Measurements from ENCODE around the gene CDCA4. TPM values are rescaled to one million over a fixed set of nuclear protein-coding genes. Genes with fewer than 3 reads are reported as not detected.
"Not testable (repeated sequence)": the region's sequence is repeated elsewhere in the genome, so short reads cannot be mapped to it uniquely, and the experiment has no call there.

The CDCA4 gene
- total and polyA plus RNA-seq, 5 donors from 2014 or later: 12.8 to 16.7 (median 15.3) TPM

DNA sequence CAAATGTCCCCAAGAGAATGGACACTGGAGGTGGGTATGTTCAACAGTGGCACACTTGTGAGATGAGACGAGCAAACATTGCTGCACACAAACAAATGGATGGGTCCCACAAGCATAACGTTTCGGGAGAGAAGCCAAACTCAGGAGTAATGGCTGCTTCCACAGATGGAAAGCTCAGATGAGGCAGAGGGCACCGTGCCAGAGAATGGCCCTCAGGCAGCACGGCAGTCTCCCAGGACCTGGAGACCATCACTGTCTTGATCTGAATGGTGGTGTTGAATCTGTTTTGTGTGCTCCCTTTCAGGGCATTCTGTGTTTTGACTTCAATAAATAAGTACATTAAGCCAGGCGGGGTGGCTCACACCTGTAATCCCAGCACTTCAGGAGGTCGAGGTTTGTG, 8.5 kb upstream of the CDCA4 start:
- Mint-ChIP-seq H3K4me3 (no peak overlapping the region), H3K27me3 (no peaks in the 10 kb centered on the region), H3K36me3 (peaks cover 6% of the 10 kb centered on the region), H3K4me1 (peaks cover 12 to 51% (median 27%) of the 10 kb centered on the region in 4 donors), H3K27ac (no peak overlapping the region), H3K9me3 (peaks cover 0 to 4% (median 0%) of the 10 kb centered on the region in 7 donors)
- Histone ChIP-seq H3K9me3 (ENCODE audit: control insufficient read depth in 2 of 2, low read length in 2 of 2) (no peaks in the 10 kb centered on the region), H3K27me3 (ENCODE audit: control insufficient read depth, insufficient read depth, low read length) (no peaks in the 10 kb centered on the region), H3K4me3 (ENCODE audit: low read depth, low read length) (no peak overlapping the region), H3K4me1 (ENCODE audit: control insufficient read depth, insufficient read depth, low read length, poor library complexity, severe bottlenecking) (peaks cover 24% of the 10 kb centered on the region), H3K36me3 (ENCODE audit: control insufficient read depth, insufficient read depth, low read length) (no peaks in the 10 kb centered on the region), H3K27ac (ENCODE audit: insufficient read depth, low read length, poor library complexity, severe bottlenecking) (no peak overlapping the region)
- ATAC-seq (ENCODE audit: low read depth in 2 of 2) (no peak), DNase-seq (no peak)

DNA sequence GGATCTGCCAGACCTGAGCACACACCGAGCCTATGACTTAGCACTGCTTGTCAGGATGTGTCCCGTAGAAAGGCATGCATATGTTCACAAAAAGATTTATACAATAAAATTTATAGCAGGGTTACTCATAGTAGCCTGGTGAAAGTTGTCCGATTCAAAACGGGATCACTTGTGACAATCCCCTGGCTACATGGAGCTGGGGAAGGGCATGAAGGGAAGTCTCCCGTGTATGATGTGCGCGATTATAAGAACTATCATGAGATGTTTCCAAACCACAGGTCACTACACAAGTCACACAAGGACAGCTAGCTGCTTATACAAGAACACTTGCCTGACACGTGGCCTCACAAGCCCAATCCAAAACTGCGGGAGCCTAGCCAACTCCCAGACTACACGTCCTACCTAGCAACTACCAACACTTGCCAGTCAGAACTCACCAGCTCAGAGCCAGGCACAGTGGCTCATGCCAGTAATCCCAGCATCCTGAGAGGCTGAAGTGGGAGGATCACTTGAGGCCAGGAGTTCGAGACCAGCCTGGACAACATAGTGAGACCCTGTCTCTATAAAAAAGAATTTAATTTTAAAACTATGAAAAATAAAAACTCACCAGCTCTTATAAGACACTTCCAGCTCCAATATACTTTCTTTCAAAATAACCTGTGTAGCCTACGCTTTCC, 7.5 kb upstream of the CDCA4 start:
- Mint-ChIP-seq H3K4me3 (peak overlapping the region in 2 of 4 donors; percentile 31 to 51), H3K36me3 (peaks cover 6% of the 10 kb centered on the region), H3K9me3 (peaks cover 0 to 3% (median 0%) of the 10 kb centered on the region in 7 donors), H3K27ac (no peak overlapping the region), H3K27me3 (no peaks in the 10 kb centered on the region), H3K4me1 (peaks cover 15 to 44% (median 27%) of the 10 kb centered on the region in 4 donors)
- Histone ChIP-seq H3K9me3 (ENCODE audit: control insufficient read depth in 2 of 2, low read length in 2 of 2) (no peaks in the 10 kb centered on the region), H3K4me3 (ENCODE audit: low read depth, low read length) (no peak overlapping the region), H3K36me3 (ENCODE audit: control insufficient read depth, insufficient read depth, low read length) (no peaks in the 10 kb centered on the region), H3K27ac (ENCODE audit: insufficient read depth, low read length, poor library complexity, severe bottlenecking) (no peak overlapping the region), H3K4me1 (ENCODE audit: control insufficient read depth, insufficient read depth, low read length, poor library complexity, severe bottlenecking) (peaks cover 22% of the 10 kb centered on the region), H3K27me3 (ENCODE audit: control insufficient read depth, insufficient read depth, low read length) (no peaks in the 10 kb centered on the region)
- no peak for ATAC-seq (ENCODE audit: low read depth in 2 of 2)
- no peak for DNase-seq

DNA sequence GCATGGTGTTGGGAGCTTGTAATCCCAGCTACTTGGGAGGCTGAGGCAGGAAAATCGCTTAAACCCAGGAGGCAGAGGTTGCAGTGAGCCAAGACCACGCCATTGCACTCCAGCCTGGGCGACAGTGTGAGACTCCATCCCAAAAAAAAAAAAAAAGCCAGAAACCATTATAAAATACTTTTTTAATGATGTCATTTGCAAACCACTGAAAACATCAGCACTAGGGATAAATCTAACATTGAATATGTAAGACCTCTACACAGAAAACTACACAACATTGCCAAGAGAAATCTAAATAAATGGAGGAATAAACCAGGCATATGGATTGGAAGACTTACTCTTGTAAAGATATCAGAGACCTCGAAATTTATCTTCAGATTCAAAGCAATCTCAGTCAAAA, 6.8 kb upstream of the CDCA4 start:
- Mint-ChIP-seq H3K4me1 (peaks cover 11 to 44% (median 28%) of the 10 kb centered on the region in 4 donors), H3K4me3 (peak overlapping the region in 1 of 4 donors; percentile 31)
- H3K27me3 ChIP-seq (ENCODE audit: control insufficient read depth, insufficient read depth, low read length); H3K4me3 ChIP-seq (ENCODE audit: low read depth, low read length); H3K27me3 Mint-ChIP-seq; ATAC-seq (ENCODE audit: low read depth in 2 of 2); H3K9me3 Mint-ChIP-seq; H3K36me3 ChIP-seq (ENCODE audit: control insufficient read depth, insufficient read depth, low read length); H3K27ac ChIP-seq (ENCODE audit: insufficient read depth, low read length, poor library complexity, severe bottlenecking); H3K36me3 Mint-ChIP-seq; DNase-seq; H3K9me3 ChIP-seq (ENCODE audit: control insufficient read depth in 2 of 2, low read length in 2 of 2); H3K27ac Mint-ChIP-seq: not testable (repeated sequence)
- peaks cover 19% of the 10 kb centered on the region for H3K4me1 ChIP-seq (ENCODE audit: control insufficient read depth, insufficient read depth, low read length, poor library complexity, severe bottlenecking)

DNA sequence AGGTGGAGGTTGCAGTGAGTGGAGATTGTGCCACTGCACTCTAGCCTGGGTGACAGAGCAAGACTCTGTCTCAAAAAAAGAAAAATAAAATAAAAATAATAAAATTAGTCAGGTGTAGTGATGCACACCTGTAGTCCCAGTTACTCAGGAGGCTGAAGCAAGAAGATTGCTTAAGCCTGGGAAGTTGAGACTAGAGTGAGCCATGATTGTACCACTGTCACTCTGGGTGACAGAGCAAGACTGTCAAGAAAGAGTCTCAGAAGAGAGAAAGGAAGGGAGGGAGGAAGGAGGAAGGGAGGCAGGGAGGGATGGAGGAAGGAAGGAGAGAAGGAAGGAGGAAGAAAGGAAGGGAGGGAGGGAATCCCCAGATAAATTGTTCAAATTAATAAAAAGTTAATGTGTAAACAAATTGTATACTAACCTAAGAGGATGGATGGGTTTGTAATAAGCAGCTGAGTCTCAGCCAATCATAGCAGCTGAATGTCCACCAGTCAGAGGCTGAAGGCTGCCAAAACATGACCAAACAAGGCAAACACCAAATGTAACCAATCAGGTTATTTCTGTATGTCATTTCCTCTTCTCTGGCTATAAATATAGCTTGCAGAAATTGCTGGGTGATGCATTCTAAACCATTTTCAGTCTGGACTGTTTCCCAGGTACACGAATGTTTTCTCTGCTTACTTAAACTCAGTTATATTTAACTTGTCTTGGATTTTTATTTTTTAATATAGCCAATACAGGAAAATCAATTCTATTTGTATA, 6.1 kb upstream of the CDCA4 start:
- Histone ChIP-seq H3K36me3 (ENCODE audit: control insufficient read depth, insufficient read depth, low read length) (no peaks in the 10 kb centered on the region), H3K4me3 (ENCODE audit: low read depth, low read length) (no peak overlapping the region), H3K27ac (ENCODE audit: insufficient read depth, low read length, poor library complexity, severe bottlenecking) (peak overlapping the region; percentile 47), H3K27me3 (ENCODE audit: control insufficient read depth, insufficient read depth, low read length) (no peaks in the 10 kb centered on the region), H3K4me1 (ENCODE audit: control insufficient read depth, insufficient read depth, low read length, poor library complexity, severe bottlenecking) (peaks cover 19% of the 10 kb centered on the region), H3K9me3 (ENCODE audit: control insufficient read depth in 2 of 2, low read length in 2 of 2) (no peaks in the 10 kb centered on the region)
- H3K27me3 Mint-ChIP-seq: no peaks in the 10 kb centered on the region
- peaks cover 11 to 42% (median 29%) of the 10 kb centered on the region in 4 donors for H3K4me1 Mint-ChIP-seq
- H3K27ac Mint-ChIP-seq: peak overlapping the region in 2 of 3 donors; percentile 46 to 52
- H3K36me3 Mint-ChIP-seq: peaks cover 6% of the 10 kb centered on the region
- ATAC-seq (ENCODE audit: low read depth in 2 of 2) (no peak), DNase-seq (no peak)
- H3K4me3 Mint-ChIP-seq: peak overlapping the region in 2 of 4 donors; percentile 31 to 71
- peaks cover 0 to 3% (median 0%) of the 10 kb centered on the region in 7 donors for H3K9me3 Mint-ChIP-seq

DNA sequence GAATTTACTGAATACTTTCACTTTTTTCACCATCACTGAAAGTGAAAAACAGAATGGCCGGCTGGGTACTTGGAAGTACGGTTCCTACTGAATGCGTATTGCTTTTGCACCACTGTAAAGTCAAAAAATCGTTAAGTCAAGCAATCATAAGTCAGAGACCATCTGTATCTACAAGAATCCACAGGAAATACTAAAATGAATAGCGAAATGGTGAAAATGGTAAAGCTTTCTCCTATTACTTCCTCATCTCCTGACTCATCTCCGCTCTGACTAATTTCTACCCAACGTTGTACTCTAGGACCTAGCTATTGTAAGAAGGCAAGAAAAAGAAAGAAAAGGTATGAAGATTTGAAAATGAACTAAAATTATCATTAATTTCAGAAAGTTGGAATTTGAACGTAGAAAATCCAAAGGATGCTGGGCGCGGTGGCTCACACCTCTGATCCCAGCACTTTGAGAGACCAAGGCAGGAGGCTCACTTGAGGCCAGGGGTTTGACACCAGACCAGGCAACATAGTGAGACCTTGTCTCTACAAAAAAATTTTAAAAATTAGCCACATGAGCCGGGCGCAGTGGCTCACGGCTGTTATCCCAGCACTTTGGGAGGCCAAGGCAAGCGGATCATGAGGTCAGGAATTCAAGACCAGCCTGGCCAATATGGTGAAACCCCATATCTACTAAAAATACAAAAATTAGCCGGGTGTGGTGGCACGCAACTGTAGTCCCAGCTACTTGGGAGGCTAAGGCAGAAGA, 5.3 kb upstream of the CDCA4 start:
- Histone ChIP-seq H3K27me3 (ENCODE audit: control insufficient read depth, insufficient read depth, low read length) (no peaks in the 10 kb centered on the region), H3K36me3 (ENCODE audit: control insufficient read depth, insufficient read depth, low read length) (no peaks in the 10 kb centered on the region), H3K27ac (ENCODE audit: insufficient read depth, low read length, poor library complexity, severe bottlenecking) (peak overlapping the region; percentile 47), H3K4me1 (ENCODE audit: control insufficient read depth, insufficient read depth, low read length, poor library complexity, severe bottlenecking) (peaks cover 25% of the 10 kb centered on the region), H3K4me3 (ENCODE audit: low read depth, low read length) (peak overlapping the region; percentile 66), H3K9me3 (ENCODE audit: control insufficient read depth in 2 of 2, low read length in 2 of 2) (no peaks in the 10 kb centered on the region)
- Mint-ChIP-seq H3K36me3 (peaks cover 6% of the 10 kb centered on the region), H3K9me3 (peaks cover 0 to 3% (median 0%) of the 10 kb centered on the region in 7 donors), H3K27me3 (peaks cover 6% of the 10 kb centered on the region), H3K27ac (peak overlapping the region in 1 of 3 donors; percentile 72), H3K4me1 (peaks cover 16 to 50% (median 36%) of the 10 kb centered on the region in 4 donors), H3K4me3 (peak overlapping the region; percentile 2 to 86 (median 42))
- DNase-seq (peak in 1 of 3 donors; percentile 67), ATAC-seq (ENCODE audit: low read depth in 2 of 2) (peak in 1 of 2 donors; percentile 20)

DNA sequence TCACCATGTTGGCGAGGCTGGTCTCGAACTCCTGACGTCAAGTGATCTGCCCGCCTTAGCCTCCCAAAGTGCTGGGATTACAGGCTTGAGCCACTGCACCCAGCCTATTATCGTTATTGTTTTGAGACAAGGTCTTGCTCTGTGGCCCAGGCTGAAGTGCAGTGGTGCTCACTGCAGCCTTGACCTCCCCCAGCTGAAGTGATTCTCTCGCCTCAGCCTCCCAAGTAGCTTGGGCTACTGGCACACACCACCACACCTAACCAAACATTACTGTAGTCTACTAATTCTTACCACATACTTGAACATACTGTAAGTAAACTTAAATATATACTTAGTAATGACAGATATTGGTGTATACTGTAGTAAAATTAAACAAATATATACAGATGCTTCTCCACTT, 4.5 kb upstream of the CDCA4 start:
- Histone ChIP-seq H3K27ac (ENCODE audit: insufficient read depth, low read length, poor library complexity, severe bottlenecking) (no peak overlapping the region), H3K9me3 (ENCODE audit: control insufficient read depth in 2 of 2, low read length in 2 of 2) (no peaks in the 10 kb centered on the region), H3K4me3 (ENCODE audit: low read depth, low read length) (peak overlapping the region; percentile 66), H3K4me1 (ENCODE audit: control insufficient read depth, insufficient read depth, low read length, poor library complexity, severe bottlenecking) (peaks cover 25% of the 10 kb centered on the region), H3K27me3 (ENCODE audit: control insufficient read depth, insufficient read depth, low read length) (no peaks in the 10 kb centered on the region), H3K36me3 (ENCODE audit: control insufficient read depth, insufficient read depth, low read length) (no peaks in the 10 kb centered on the region)
- peaks cover 6% of the 10 kb centered on the region for H3K36me3 Mint-ChIP-seq
- H3K27ac Mint-ChIP-seq: no peak overlapping the region
- no peak for DNase-seq
- H3K4me3 Mint-ChIP-seq: peak overlapping the region in 2 of 4 donors; percentile 36 to 86
- no peak for ATAC-seq (ENCODE audit: low read depth in 2 of 2)
- H3K9me3 Mint-ChIP-seq: peaks cover 0 to 3% (median 0%) of the 10 kb centered on the region in 7 donors
- H3K27me3 Mint-ChIP-seq: peaks cover 6% of the 10 kb centered on the region
- H3K4me1 Mint-ChIP-seq: peaks cover 16 to 48% (median 34%) of the 10 kb centered on the region in 4 donors

DNA sequence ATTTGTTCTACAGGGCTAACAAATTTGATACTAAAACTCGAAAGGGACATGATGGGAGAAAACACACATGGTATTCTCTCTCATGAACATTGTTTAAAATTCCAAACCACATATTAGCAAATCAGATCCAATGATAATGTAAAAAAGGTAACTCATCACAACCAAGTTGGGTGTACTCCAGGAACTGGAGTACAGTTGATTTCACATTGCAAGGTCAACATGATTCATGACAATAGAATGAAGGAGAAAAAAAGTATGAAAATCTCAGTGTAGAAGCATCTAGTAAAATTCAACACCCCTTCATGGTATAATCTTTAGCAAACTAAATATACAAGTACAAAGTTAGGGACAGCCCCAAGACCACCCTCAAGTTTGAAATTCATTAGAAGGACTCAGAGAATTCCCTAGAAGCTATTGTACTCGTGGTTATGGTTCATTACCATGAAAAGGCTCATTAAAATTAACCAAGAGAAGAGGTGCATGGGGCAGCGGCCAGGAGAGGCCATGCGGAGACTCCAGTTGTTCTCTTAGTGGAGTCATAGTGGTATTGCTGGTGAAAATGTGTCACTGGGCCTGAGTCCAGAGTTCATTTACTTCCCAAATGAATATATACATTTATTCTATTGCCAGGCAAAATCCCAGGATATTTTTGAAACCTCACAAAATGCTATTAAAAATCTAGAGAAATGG, 3.1 kb upstream of the CDCA4 start:
- Histone ChIP-seq H3K27me3 (ENCODE audit: control insufficient read depth, insufficient read depth, low read length) (no peaks in the 10 kb centered on the region), H3K27ac (ENCODE audit: insufficient read depth, low read length, poor library complexity, severe bottlenecking) (no peak overlapping the region), H3K9me3 (ENCODE audit: control insufficient read depth in 2 of 2, low read length in 2 of 2) (no peaks in the 10 kb centered on the region), H3K36me3 (ENCODE audit: control insufficient read depth, insufficient read depth, low read length) (no peaks in the 10 kb centered on the region), H3K4me1 (ENCODE audit: control insufficient read depth, insufficient read depth, low read length, poor library complexity, severe bottlenecking) (peaks cover 38% of the 10 kb centered on the region), H3K4me3 (ENCODE audit: low read depth, low read length) (no peak overlapping the region)
- Mint-ChIP-seq H3K4me1 (peaks cover 19 to 57% (median 39%) of the 10 kb centered on the region in 4 donors), H3K27me3 (peaks cover 6% of the 10 kb centered on the region), H3K36me3 (peaks cover 6% of the 10 kb centered on the region), H3K27ac (peak overlapping the region in 1 of 3 donors; percentile 18), H3K4me3 (peak overlapping the region in 2 of 4 donors; percentile 59 to 86), H3K9me3 (peaks cover 0 to 3% (median 0%) of the 10 kb centered on the region in 7 donors)
- DNase-seq (no peak), ATAC-seq (ENCODE audit: low read depth in 2 of 2) (no peak)
